H54 (cell line): ENCODE results near the gene MRPS9.

Experiments
- DNase-seq: peaks from one replicate; pipeline ENCODE4 v3.0.0; 2011; ENCODE audit warnings: low spot score, mixed read lengths; ENCODE audit not compliant: insufficient read length
- FAIRE-seq: peaks from 3 replicates; lab custom pipeline; 2011; peaks lifted over from hg19 to GRCh38; lab: Jason Lieb, UNC
- POLR2A ChIP-seq: IDR thresholded peaks from 2 replicates; pipeline ENCODE4 v1.6.1; 2011; ENCODE audit warnings: low read depth, mild to moderate bottlenecking, low read length

Gene MRPS9

DNA sequence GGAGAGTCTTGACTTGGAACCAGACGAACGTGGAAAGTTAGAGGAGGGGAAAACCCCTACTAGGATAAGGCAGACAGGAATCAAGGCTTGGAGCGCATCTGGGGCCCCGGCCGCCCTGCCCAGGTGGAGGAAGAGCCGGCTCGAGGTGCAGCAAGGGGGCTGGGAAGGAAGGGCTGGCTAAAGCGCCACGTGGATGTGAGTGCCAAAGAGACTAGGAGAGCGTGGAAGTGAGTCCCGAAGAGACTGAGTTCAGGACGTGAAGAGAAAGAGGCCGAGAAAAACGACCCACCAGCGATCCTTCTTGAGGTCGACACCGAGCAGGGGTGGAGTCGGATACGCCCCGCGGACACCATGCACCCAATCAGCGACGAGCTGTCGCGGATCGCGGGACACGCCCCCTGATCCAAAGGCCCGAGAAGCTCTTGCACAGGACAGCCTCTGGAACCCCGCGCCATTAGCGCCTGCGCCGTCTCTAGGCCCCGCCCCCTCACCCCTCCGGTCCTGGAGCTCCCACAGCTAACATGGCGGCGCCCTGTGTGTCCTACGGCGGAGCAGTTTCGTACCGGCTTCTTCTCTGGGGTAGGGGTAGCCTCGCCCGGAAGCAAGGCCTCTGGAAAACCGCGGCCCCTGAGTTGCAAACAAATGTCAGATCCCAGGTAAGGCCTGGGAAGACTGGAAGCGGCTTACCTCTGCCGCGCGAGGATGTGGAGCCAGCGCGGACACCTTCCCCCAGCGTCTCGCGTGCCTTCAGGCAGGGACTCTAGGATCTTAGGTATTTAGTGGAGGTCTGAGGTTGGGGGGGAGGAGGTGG lies at the start of gene MRPS9:
MRPS9 (plus strand) TSS at position 498 of the 811 bp plus-strand sequence; CDS start at position 522, 24 bp downstream.
- peak; percentile 95 for DNase-seq
- peak; percentile 70 for TF ChIP-seq POLR2A
- FAIRE-seq = peak; percentile 100

- FAIRE-seq (no peak), DNase-seq (no peak)
- no peak for TF ChIP-seq POLR2A
Observed at GRCh38 chr2:105005181-105005951, 32.5 kb upstream of the MRPS9 start.

- DNase-seq = no peak
- FAIRE-seq = no peak
- no peak for TF ChIP-seq POLR2A
Observed at GRCh38 chr2:105007367-105007766, 30.5 kb upstream of the MRPS9 start.

GRCh38 chr2:105032476-105032875 lies 5.4 kb upstream of the MRPS9 start:
- FAIRE-seq (no peak), DNase-seq (no peak)
- TF ChIP-seq POLR2A = no peak

GRCh38 chr2:105034170-105034569 lies 3.7 kb upstream of the MRPS9 start:
- DNase-seq (no peak), FAIRE-seq (no peak)
- TF ChIP-seq POLR2A = no peak

DNA sequence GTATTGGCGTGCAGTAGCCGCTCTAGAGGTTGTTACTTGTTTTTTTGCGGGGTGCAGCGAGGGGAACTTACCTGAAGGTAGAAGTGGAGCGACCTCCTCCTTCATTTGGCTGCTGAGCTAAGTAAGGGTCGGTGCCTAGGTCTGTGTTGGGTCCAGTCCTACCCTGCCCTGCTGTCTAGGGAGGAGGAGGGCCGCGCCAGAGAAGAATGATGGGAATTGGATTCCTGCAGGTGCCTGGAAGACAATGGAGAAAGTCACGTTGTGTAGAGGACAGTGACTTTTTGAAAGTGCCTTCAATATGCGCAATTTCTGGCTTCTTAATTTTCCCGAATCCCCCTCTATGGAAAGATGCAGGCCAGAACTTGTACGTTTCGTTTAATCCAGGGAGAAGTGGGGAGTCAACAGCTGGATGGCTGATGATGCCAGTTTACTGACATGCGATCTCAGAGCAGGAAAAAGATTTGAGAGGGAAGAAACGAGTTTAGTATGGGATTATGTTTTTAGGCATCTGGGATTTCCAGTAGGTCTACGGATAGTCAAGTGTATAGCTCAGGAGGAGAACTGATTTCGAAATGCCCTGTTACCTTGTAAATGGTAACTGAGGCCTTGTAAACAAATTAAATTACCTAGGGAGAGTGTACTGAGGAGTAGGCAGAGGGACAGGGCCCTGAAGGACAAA lies 653 bp downstream of the MRPS9 start:
- no peak for TF ChIP-seq POLR2A
- peak; percentile 75 for FAIRE-seq
- DNase-seq = peak; percentile 4

- FAIRE-seq = no peak
- no peak for DNase-seq
- TF ChIP-seq POLR2A = no peak
Observed at GRCh38 chr2:105039559-105039958, 1.7 kb downstream of the MRPS9 start.

GRCh38 chr2:105042189-105042588 lies 4.3 kb downstream of the MRPS9 start:
- FAIRE-seq (no peak), DNase-seq (no peak)
- TF ChIP-seq POLR2A = no peak

DNA sequence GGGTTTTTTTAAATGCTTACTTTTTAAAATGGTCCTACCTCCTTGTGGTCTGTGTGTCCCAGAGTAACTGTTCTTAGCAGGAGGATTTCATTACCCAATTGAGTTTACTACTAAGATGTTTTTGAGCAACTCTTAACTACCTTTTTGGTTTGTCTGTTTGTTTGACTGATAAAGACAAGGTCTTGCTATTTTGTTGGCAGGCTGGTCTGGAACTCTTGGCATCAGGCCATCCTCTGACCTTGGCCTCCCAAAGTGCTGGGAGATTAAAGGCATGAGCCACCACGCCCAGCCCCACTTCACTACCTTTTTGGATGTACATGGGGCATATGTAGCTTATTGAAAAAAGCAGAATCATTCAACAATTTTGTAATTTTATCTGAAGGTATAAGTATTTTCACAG lies 14.9 kb downstream of the MRPS9 start:
- FAIRE-seq = peak; percentile 45
- no peak for DNase-seq

DNA sequence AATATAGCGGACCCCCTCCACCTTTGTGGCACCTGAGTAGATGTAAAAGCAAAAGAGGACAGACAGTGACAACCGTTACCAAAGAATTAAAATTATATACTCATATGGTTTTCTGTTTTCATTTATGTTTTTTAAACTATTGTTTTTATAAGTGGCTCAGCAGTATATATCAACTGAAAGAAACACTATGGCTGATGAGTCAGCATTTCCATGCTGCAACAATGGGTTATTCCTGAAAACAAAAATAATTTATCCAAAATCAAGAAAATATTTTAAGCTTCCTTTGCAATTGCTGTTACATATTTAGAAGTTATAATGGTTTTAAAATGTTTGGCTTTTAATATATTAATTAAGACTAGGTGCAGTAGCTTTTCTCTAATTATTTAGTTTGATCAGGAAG lies 17.7 kb downstream of the MRPS9 start:
- no peak for DNase-seq
- FAIRE-seq = no peak
- TF ChIP-seq POLR2A = no peak

More for the DNA sequence above, 14.9 kb downstream of the MRPS9 start:
- TF ChIP-seq POLR2A = no peak

DNA sequence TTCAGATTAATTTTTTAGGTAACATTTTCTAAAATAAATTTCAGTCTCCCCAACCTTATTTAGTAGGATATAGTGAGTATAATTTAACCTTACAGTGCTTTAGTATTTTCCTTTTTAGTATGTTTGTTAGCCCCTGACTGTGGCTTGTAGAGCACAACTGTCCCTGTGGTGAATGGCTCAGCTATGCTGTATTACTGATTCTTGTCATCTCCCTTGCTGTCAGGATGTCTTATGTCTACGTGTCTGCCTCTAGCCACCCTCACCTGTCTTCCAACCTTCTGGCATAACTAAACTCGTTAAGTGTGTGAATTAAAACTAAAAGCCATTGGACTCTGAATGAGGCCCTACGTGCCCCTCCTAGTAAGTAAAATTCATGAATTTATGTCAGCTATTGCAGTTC lies 18.4 kb downstream of the MRPS9 start:
- TF ChIP-seq POLR2A = no peak
- no peak for FAIRE-seq

GRCh38 chr2:105057005-105057404 lies 19.1 kb downstream of the MRPS9 start:
- no peak for FAIRE-seq
- no peak for DNase-seq
- no peak for TF ChIP-seq POLR2A

More for the DNA sequence above, 18.4 kb downstream of the MRPS9 start:
- DNase-seq = no peak

- no peak for FAIRE-seq
- DNase-seq = no peak
- no peak for TF ChIP-seq POLR2A
Observed at GRCh38 chr2:105061560-105061959, 23.7 kb downstream of the MRPS9 start.

- no peak for TF ChIP-seq POLR2A
- no peak for FAIRE-seq
- no peak for DNase-seq
Observed at GRCh38 chr2:105062158-105062557, 24.3 kb downstream of the MRPS9 start.
